ENCODE measurements around the gene MMP24.

The MMP24 gene

DNA sequence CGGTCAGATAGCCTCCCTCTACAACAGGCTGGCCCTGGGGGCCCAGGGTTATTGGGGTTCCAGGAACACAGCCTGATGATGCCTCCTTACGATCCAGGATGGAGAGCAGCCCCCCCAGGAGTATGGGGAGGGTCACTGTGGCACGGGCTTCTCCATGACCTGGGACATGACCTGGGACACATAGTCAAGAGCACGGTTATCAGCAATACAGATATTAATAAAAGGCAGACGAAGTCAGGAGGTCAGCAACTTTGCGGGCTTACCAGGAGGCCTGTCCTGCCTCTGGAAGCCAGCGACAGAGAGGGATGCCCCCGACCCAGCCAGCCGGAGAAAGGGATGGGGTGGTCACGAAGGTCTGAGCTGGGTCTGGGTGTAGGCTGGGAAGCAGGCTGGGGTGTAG lies 50.6 kb downstream of the MMP24 start:
- Histone ChIP-seq H3K27ac (peak overlapping the region; percentile 95 to 99), H3K27me3 (no peaks in the 10 kb centered on the region), H3K36me3 (peaks cover 14 to 64% (median 23%) of the 10 kb centered on the region in 3 donors), H3K9me3 (no peaks in the 10 kb centered on the region), H3K4me1 (peaks cover 0 to 33% (median 20%) of the 10 kb centered on the region in 4 donors), H3K4me3 (peak overlapping the region; percentile 84 to 95)
- no peak for DNase-seq
- intact Hi-C loops (cut with DNase I; ENCODE audit: low total_unique reads) = loop anchor here (10.0 kb wide), 2 partner anchors 132 to 452 kb away; partner anchors contain the start of genes EDEM2 and NCOA6
- no peak for TF ChIP-seq CTCF (IDR thresholded peaks at IDR 0.05)

- H3K36me3 ChIP-seq = peaks cover 14 to 65% (median 23%) of the 10 kb centered on the region in 3 donors
Observed at GRCh38 chr20:35277531-35278395, 51.3 kb downstream of the MMP24 start, which contains the start of gene MMP24OS. Gene MMP24OS (minus strand): TSS chr20:35278122. CDS start chr20:35277929, 193 bp downstream.

DNA sequence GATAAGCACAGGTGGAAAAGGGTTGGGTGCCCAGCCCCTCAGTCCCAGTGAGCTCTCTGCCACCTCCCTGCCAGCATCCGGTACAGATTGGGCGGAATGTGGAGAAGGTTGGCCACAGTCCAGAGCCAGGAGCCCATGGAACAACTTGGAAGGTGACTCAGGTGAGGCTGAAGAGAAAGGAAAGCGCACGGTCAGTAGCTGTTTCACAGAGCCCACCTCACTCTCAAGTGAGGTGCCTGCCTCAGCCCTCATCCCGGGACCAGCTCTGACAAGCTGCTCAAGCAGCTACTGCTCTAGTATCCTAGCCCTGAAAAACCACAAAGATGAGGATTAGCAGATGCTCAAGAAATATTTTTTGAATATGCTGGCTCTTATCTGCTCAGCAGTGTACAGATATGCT lies 52.5 kb downstream of the MMP24 start:
- Histone ChIP-seq H3K9me3 (no peaks in the 10 kb centered on the region), H3K36me3 (peaks cover 14 to 58% (median 23%) of the 10 kb centered on the region in 3 donors), H3K4me1 (peaks cover 0 to 52% (median 36%) of the 10 kb centered on the region in 4 donors), H3K27ac (peak overlapping the region; percentile 95 to 99), H3K4me3 (no peak overlapping the region), H3K27me3 (no peaks in the 10 kb centered on the region)
- TF ChIP-seq CTCF (IDR thresholded peaks at IDR 0.05) = no peak
- DNase-seq = no peak
- intact Hi-C loops (cut with DNase I; ENCODE audit: low total_unique reads) = loop anchor here (10.0 kb wide), 2 partner anchors 134 to 454 kb away; partner anchors contain the start of genes EDEM2 and NCOA6

More at GRCh38 chr20:35277531-35278395, 51.3 kb downstream of the MMP24 start, which contains the start of gene MMP24OS:
- Histone ChIP-seq H3K4me1 (peaks cover 0 to 39% (median 24%) of the 10 kb centered on the region in 4 donors), H3K27ac (peak within 1 kb of the TSS; percentile 95 to 99), H3K4me3 (peak within 1 kb of the TSS; percentile 84 to 95), H3K9me3 (no peaks in the 10 kb centered on the region), H3K27me3 (no peaks in the 10 kb centered on the region)
- DNase-seq = peak; percentile 86 to 95
- peak in 1 of 2 experiments; percentile 14 for TF ChIP-seq CTCF (IDR thresholded peaks at IDR 0.05)
- intact Hi-C loops (cut with DNase I; ENCODE audit: low total_unique reads) = loop anchor here (10.0 kb wide), 2 partner anchors 133 to 453 kb away; partner anchors contain the start of genes EDEM2 and NCOA6

DNA sequence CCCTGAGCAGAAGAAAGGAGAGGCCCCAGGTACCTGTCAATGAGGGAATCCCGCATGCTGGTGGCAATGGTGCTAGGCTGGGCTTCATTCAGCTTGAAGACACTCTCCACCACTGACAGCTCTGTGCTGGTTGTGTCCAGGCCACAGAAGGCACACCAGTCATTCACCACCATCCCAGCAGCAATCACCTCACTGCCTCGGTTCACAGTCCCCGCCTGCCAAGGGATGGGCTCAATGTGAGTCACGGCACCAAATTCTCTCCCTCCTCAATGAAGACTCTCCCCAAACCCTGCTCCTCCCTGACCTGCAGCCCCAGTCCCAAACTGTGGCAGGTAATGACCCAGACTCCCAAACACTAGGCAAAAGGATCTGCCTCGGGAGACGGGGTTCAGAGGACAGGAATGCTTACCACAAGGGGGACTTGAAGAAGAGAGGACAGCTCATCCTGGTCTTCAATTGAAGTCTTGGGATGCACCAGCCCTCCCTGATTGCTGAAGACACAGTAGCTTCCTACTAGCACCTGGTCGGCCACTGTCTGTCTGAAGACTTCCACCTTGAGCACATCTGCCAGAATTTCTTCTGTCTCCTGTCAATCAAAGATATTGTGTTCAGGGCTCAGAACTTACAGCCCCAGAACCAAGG lies 53.2 kb downstream of the MMP24 start:
- Histone ChIP-seq H3K4me1 (peaks cover 0 to 53% (median 36%) of the 10 kb centered on the region in 4 donors), H3K27me3 (no peaks in the 10 kb centered on the region), H3K27ac (no peak overlapping the region), H3K36me3 (peaks cover 14 to 52% (median 23%) of the 10 kb centered on the region in 3 donors), H3K4me3 (no peak overlapping the region), H3K9me3 (no peaks in the 10 kb centered on the region)
- no peak for DNase-seq
- intact Hi-C loops (cut with DNase I; ENCODE audit: low total_unique reads) = loop anchor here (10.0 kb wide), 2 partner anchors 135 to 455 kb away; partner anchors contain the start of genes EDEM2 and NCOA6
- TF ChIP-seq CTCF (IDR thresholded peaks at IDR 0.05) = no peak

GRCh38 chr20:35280523-35280922 lies 54.0 kb downstream of the MMP24 start:
- H3K36me3 ChIP-seq = peaks cover 14 to 45% (median 23%) of the 10 kb centered on the region in 3 donors
- no peaks in the 10 kb centered on the region for H3K9me3 ChIP-seq
- no peak overlapping the region for H3K4me3 ChIP-seq
- intact Hi-C loops (cut with DNase I; ENCODE audit: low total_unique reads) = no loop called here
- H3K27me3 ChIP-seq = no peaks in the 10 kb centered on the region
- H3K4me1 ChIP-seq = peaks cover 0 to 54% (median 38%) of the 10 kb centered on the region in 4 donors
- DNase-seq = no peak
- H3K27ac ChIP-seq = no peak overlapping the region
- TF ChIP-seq CTCF (IDR thresholded peaks at IDR 0.05) = no peak

All from tibial artery (tissue), 4 donors.